Kidney (tissue), 14 donors: ENCODE data around the gene KRT79. TPM values are rescaled to one million over a fixed set of nuclear protein-coding genes. Genes with fewer than 3 reads are reported as not detected.

Source experiments
- DNase-seq, 5 donors: peaks; one replicate each; pipeline ENCODE4 v3.0.0-alpha.2; 2013 to 2020
- FAIRE-seq: peaks from 2 replicates; lab custom pipeline; 2012; peaks lifted over from hg19 to GRCh38; lab: Jason Lieb, UNC
- H3K27ac ChIP-seq, 2 donors: one replicate each; pipeline ENCODE4 v1.7.0; 2013; ENCODE audit warnings: low read depth in 2 of 2, low read length in 2 of 2, inconsistent platforms in 1 of 2
- H3K27me3 ChIP-seq: one replicate; pipeline ENCODE4 v1.7.1; 2013; ENCODE audit warnings: low read length, inconsistent platforms; ENCODE audit not compliant: control insufficient read depth, insufficient read depth
- H3K36me3 ChIP-seq, 3 donors: one replicate each; pipeline versions ENCODE4 v1.7.0 to v1.7.1; 2013; ENCODE audit warnings: low read length in 3 of 3, control low read depth in 1 of 3, inconsistent platforms in 1 of 3; ENCODE audit not compliant: insufficient read depth in 3 of 3, control insufficient read depth in 2 of 3
- H3K4me1 ChIP-seq, 3 donors: one replicate each; pipeline versions ENCODE4 v1.7.0 to v1.7.1; 2013; ENCODE audit warnings: low read length in 3 of 3, inconsistent platforms in 1 of 3, low read depth in 1 of 3; ENCODE audit not compliant: control insufficient read depth in 2 of 3, insufficient read depth in 2 of 3
- H3K4me3 ChIP-seq, 3 donors: one replicate each; pipeline versions ENCODE4 v1.7.0 to v1.8.1; 2013; ENCODE audit warnings: low read length in 3 of 3, control low read depth in 1 of 3, inconsistent platforms in 1 of 3
- H3K9ac ChIP-seq, 3 donors: one replicate each; pipeline versions ENCODE4 v1.7.0 to v1.7.1; 2013; ENCODE audit warnings: low read length in 3 of 3, control low read depth in 1 of 3, inconsistent platforms in 1 of 3
- H3K9me3 ChIP-seq, 3 donors: one replicate each; pipeline versions ENCODE4 v1.7.0 to v1.7.1; 2013; ENCODE audit warnings: low read length in 3 of 3, control low read depth in 1 of 3, inconsistent platforms in 1 of 3; ENCODE audit not compliant: control insufficient read depth in 2 of 3, insufficient read depth in 1 of 3
- intact Hi-C: fragments of 100-400 bp; cut with DNase I; formaldehyde crosslinking; loops from one replicate; pipeline ENCODE4 v1.11.1; 2022
- polyA plus RNA-seq: library from polyadenylated mRNA; stranded (reverse); fragments of 350-450 nt; fragmentation: Illumina TruSeq; extraction: RNeasy Lipid Tissue Mini Kit (QIAGEN cat#74804); gene quantifications from one replicate; pipeline ENCODE4 v1.2.3, GENCODE V29; 2014; ENCODE audit warnings: low read depth, low replicate concordance; ENCODE audit not compliant: insufficient read depth
- total RNA-seq: library from RNA; stranded (reverse); fragmentation: NEBNext Ultra II Directional; extraction: Animal tissue kit (Norgen Biotek cat#: 25700); gene quantifications from one replicate; pipeline ENCODE4 v1.2.1, GENCODE V29; 2021
- TF ChIP-seq, protein P1 (sequence below): IDR thresholded peaks from 3 replicates; pipeline ENCODE4 v1.5.1; 2012; ENCODE audit warnings: mild to moderate bottlenecking, moderate library complexity, borderline replicate concordance; ENCODE audit not compliant: insufficient read depth; ENCODE audit errors: extremely low read depth
- donor health status: control.
- donor health status: control.
- donor health status: control.
- donor health status: control.
- donor health status: control.
- donor health status: DM: yes; HTN: yes; CAD: no.
- donor health status: Normal renal cell carcinoma (clear cell type).

The KRT79 gene
- total and polyA plus RNA-seq, 2 donors from 2014 or later = not detected

DNA sequence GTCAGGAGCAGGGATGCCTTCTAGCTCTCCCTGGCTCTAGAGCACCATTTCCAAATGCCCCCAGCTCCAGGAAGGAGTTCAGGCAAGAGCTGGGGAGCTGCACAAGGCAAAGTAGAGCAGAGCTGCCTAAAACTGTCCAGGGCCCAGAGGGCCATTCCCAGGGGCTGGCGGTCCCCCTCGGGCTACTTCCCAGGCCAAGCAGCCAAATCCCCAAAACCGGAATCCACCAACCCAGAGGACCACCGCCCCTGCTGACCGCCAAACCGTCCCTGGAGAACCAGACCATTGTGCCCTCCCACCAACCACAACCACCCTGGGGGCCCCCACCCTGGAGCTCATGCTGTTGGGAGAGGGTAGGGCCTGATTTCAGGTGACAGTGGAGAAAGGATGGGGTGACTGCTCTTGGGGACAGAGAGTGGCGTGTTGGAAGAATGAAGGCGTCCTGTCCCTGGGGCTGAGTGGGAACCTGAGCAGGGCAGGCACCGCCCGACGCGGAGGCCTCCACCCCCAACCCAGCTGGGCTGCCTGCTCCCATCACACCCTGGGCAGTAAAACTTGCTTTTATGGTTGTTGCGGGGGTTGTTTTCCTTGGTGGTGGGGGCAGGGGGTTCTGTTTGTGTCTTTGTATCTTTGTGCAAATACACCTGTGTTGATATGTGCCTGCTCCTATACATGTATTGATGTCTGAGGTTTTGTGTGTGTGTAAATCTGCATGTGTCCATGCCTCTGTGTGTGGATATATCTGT lies 38.7 kb upstream of the KRT79 start:
- no peak overlapping the region for H3K4me3 ChIP-seq
- H3K36me3 ChIP-seq = no peaks in the 10 kb centered on the region
- peak in 1 of 5 donors; percentile 68 for DNase-seq
- no peak overlapping the region for H3K9ac ChIP-seq
- TF ChIP-seq, protein P1, sequence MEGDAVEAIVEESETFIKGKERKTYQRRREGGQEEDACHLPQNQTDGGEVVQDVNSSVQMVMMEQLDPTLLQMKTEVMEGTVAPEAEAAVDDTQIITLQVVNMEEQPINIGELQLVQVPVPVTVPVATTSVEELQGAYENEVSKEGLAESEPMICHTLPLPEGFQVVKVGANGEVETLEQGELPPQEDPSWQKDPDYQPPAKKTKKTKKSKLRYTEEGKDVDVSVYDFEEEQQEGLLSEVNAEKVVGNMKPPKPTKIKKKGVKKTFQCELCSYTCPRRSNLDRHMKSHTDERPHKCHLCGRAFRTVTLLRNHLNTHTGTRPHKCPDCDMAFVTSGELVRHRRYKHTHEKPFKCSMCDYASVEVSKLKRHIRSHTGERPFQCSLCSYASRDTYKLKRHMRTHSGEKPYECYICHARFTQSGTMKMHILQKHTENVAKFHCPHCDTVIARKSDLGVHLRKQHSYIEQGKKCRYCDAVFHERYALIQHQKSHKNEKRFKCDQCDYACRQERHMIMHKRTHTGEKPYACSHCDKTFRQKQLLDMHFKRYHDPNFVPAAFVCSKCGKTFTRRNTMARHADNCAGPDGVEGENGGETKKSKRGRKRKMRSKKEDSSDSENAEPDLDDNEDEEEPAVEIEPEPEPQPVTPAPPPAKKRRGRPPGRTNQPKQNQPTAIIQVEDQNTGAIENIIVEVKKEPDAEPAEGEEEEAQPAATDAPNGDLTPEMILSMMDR = no peak
- H3K27me3 ChIP-seq = no peaks in the 10 kb centered on the region
- H3K27ac ChIP-seq = no peak overlapping the region
- no peaks in the 10 kb centered on the region for H3K9me3 ChIP-seq
- intact Hi-C loops = loop anchor here (10.0 kb wide), 2 partner anchors 498 to 718 kb away; no protein-coding TSS in a partner anchor
- FAIRE-seq = no peak
- H3K4me1 ChIP-seq = peaks cover 0 to 27% (median 5%) of the 10 kb centered on the region in 3 donors

DNA sequence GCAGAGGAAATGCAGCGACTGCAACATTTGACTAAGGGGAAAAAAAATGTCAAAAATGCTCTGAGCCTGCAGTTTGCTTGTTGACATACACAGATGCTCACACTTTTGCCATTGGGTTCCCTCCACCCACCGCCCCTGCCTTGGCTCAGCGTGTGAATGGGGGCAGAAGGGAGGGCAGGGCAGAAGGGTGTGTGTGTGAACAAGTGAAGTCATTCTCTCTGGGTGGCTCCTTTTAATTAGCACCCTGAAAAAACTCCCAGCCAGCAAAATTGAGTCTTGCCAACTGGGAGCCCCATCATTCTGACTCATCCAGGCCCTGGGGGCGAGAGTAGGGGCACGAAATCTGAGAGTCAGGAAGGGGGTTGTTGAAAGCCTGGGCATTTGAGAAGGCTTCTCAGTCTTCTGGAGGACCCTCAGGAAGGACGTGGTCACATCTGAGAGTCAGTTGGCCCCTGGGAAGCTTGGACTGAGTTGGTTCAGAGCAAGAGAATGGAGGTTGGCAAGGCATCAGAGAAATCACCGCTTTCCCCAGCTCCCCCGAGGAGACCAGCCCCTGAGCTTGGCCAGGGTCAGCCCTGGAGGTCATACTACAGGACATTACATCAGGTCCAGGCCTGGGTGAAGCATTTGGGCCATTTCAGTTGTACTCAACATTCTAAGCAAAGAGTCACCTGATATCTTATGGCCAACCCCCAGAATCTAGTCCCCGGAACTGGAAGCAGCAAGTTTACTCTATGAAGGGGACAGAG lies 37.4 kb upstream of the KRT79 start:
- peaks cover 0 to 27% (median 5%) of the 10 kb centered on the region in 3 donors for H3K4me1 ChIP-seq
- peak overlapping the region in 1 of 2 donors; percentile 33 for H3K27ac ChIP-seq
- DNase-seq = peak in 2 of 5 donors; percentile 55 to 83
- no peaks in the 10 kb centered on the region for H3K27me3 ChIP-seq
- intact Hi-C loops = loop anchor here (10.0 kb wide), 2 partner anchors 497 to 717 kb away; no protein-coding TSS in a partner anchor
- no peak overlapping the region for H3K9ac ChIP-seq
- H3K36me3 ChIP-seq = no peaks in the 10 kb centered on the region
- no peaks in the 10 kb centered on the region for H3K9me3 ChIP-seq
- no peak for FAIRE-seq
- no peak overlapping the region for H3K4me3 ChIP-seq
- TF ChIP-seq, protein P1 = no peak

- no peak for FAIRE-seq
- H3K4me3 ChIP-seq = no peak overlapping the region
- H3K27ac ChIP-seq = peak overlapping the region in 1 of 2 donors; percentile 27
- peak; percentile 39 to 74 (median 64) for DNase-seq
- H3K4me1 ChIP-seq = peaks cover 0 to 21% (median 5%) of the 10 kb centered on the region in 3 donors
- H3K9ac ChIP-seq = no peak overlapping the region
- no peaks in the 10 kb centered on the region for H3K27me3 ChIP-seq
- H3K36me3 ChIP-seq = no peaks in the 10 kb centered on the region
- no peaks in the 10 kb centered on the region for H3K9me3 ChIP-seq
- intact Hi-C loops = loop anchor here (10.0 kb wide), 2 partner anchors 496 to 716 kb away; no protein-coding TSS in a partner anchor
- TF ChIP-seq, protein P1 = peak; percentile 39
These were observed 36.5 kb upstream of the KRT79 start for GRCh38 chr12:52870361-52871290.
